ENCODE results near the gene TMEM220.

TMEM220 gene

DNA sequence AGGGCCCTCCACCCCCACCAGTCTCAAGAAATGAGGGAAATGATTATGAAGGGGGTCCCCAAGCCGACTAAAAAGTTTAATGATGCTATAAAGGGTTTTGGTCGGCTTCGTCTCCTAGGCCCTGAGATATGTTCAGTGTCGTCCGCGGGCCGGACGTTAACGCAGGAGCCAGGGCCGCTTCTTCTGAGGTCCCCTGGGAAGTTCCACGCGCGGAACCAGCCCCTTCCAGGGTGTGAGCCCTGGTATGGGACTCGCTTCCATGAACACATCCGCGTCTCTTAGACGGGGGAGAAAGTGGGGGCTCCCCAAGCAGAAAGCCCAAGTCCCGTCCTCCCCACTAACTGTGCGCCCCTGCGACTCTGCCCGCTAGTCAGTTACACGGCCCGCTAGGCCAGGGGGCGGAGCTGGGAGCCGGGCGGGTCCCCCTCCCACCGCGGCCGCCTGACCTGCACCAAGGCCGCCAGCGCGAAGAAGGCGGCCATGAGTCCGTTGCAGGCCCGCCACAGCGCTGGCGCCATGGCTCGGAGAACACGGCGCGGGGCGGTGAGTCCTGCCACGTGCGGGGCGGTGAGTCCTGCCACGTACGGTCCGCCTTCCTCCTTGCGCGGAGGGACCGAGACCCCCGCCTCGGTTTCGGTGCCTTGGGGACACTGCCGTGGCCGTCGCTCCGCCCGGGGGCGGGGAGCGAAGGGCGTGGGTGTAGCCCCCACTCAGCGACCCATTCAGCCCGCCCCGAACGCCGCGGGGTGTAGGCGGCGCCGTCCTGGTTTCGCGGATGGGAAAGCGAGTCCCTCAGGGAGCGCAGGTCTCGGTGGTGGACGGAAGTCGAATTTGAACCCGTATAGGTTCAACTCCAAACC lies at the start of gene TMEM220:
TSS of gene TMEM220 (minus strand) at position 690 of the 860 bp plus-strand sequence. CDS start at position 518, 172 bp downstream.
- peak; percentile 13 to 17 for DNase-seq (ENCODE audit: low read depth in 2 of 2)

- no peak for DNase-seq (ENCODE audit: low read depth in 2 of 2)
Observed at GRCh38 chr17:10779609-10780008, 49.8 kb upstream of the TMEM220 start.

GRCh38 chr17:10777890-10778289 lies 48.1 kb upstream of the TMEM220 start:
- no peak for DNase-seq (ENCODE audit: low read depth in 2 of 2)

- no peak for DNase-seq (ENCODE audit: low read depth in 2 of 2)
Observed at GRCh38 chr17:10777131-10777807, 47.4 kb upstream of the TMEM220 start.

- DNase-seq (ENCODE audit: low read depth in 2 of 2), result no peak
Observed at GRCh38 chr17:10776381-10776780, 46.6 kb upstream of the TMEM220 start.

DNA sequence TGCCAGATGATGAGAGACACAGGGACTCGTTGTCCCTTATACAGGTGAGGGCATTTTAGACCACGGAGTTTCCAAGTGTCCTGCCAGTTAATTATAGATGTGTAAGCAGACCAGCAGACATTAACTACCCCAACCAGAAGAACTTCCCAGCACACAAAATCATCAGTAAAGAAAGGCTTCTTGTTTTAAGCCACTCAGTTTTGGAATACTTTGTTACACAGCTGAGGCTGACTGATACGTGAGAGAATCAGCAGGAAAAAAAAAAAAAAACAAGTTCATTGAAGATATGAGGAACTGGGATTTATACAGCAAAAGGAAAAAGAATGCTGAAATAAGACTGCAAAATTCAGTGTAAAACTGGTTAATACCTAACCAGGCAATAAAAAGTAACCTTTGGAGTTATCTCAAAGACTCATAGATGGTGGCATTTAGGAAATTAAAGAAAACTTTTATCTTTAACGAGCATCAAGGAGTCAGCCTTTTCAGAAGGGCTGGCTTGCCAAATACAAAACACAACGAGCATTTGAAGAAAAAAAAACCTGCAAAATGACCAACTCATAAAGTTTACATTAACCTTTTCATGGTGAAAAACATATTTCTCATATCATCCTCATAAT lies 46.0 kb upstream of the TMEM220 start:
- DNase-seq (ENCODE audit: low read depth in 2 of 2), result no peak

- no peak for DNase-seq (ENCODE audit: low read depth in 2 of 2)
Observed at GRCh38 chr17:10775058-10775457, 45.2 kb upstream of the TMEM220 start.

DNA sequence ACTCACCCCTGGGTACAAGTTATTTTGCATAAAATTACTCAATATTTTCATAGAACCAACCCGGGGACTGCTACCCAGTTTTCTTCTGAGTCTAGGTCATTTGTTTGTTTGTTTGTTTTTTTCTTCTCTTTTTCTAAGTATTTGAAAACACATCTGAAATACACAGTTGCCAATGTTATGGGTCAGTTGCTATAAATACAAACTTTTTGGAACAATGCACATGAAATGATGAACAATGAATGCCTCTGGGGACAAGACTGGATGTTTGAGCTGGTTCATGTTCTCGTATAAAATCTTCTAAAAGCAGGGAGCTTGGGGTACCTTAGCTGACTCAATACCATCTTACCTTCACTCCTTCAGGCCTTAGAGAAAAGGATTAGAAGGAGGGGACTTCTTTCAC lies 43.6 kb upstream of the TMEM220 start:
- DNase-seq (ENCODE audit: low read depth in 2 of 2), result no peak

DNA sequence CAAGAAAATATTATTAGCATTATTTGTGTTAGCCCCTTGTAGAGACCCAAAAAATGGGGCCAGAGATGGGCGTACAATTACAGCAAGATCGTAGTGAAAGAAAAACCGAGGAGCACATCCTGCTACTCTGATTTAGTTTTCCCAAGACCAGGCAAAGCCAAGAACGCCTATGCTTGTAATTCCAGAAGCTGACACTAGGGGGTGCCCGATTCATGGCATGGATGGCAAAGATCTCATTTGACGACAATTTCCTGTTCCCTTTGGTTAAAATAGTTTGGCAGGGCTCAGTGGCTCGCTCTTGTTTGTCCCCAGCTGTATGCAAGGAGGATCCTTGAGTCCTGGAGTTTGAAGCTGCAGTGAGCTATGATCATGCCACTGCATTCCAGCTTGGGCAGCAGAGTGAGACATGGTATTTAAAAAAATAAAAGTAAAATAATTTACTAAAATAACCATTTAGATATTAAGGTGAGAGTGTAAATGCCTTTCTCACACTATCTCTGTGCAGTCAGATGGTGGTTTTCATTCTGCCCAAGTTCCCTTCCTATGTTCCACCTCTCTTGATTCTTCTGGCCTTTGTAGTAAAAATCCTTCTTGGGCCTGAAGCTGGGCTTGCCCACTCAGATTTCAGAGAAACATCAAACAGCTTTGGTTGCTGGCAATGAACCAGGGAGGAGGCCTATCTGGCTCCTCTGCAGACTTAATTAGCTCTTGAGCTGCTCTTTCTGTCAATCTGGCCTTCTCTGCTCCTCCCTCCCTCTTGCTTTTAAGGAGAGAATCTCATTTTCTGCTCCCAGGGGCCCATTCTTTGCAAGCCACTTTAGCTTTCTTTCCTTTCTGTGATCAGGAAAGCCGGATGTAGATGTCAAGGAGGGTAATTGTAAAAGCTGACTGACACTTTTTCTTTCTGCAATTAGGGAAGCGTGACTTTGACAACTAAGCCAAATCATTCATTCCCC lies 42.9 kb upstream of the TMEM220 start:
- DNase-seq (ENCODE audit: low read depth in 2 of 2), result peak; percentile 31 to 41

GRCh38 chr17:10771148-10771547 lies 41.3 kb upstream of the TMEM220 start:
- DNase-seq (ENCODE audit: low read depth in 2 of 2), result no peak

GRCh38 chr17:10769840-10770239 lies 40.0 kb upstream of the TMEM220 start:
- no peak for DNase-seq (ENCODE audit: low read depth in 2 of 2)

DNA sequence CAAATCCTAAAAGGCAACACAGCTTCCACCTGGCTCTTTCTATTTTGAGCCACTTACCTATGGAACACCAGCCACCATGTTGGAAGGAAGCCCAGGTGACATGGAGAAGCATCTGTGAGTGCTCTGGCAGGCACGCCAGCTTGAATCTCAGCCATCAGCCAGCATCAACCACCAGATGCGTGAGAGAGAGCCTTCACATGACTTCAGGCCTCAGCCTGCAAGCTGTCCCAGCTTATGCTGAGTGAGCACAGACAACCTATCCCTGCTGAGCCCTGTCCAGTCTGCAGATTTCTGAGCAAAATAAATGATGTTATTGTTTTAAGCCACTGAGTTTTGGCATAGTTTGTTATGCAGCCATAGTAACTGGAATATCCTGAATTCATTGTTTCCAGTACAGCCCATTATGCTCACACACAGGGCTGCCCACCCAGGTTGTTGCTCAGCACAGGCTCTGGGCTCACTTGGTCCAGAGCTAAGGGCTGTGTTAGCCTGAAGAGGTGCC lies 39.0 kb upstream of the TMEM220 start:
- DNase-seq (ENCODE audit: low read depth in 2 of 2), result no peak

- no peak for DNase-seq (ENCODE audit: low read depth in 2 of 2)
Observed at GRCh38 chr17:10767232-10767631, 37.4 kb upstream of the TMEM220 start.

DNA sequence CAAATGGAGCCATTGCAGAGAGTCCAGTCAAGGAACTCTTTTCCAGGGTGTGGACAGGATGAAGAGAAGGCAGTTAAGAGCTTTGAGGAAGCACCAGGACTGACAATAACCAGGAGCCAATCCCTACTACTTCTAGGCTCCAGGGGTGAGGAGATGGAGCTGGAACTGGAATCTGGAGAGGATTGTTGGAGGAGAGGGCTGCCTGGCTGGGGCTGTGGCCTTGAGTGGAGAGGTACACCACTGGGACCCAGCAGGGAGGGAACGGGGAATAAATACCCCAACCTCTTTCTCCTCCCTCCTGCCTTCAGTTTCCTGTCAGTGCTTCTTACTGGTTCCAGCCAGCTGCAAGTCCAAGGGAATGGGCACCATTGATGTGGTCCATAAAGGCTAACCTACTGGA lies 32.2 kb upstream of the TMEM220 start:
- no peak for DNase-seq (ENCODE audit: low read depth in 2 of 2)

- DNase-seq (ENCODE audit: low read depth in 2 of 2), result no peak
Observed at GRCh38 chr17:10761281-10761680, 31.5 kb upstream of the TMEM220 start.

DNA sequence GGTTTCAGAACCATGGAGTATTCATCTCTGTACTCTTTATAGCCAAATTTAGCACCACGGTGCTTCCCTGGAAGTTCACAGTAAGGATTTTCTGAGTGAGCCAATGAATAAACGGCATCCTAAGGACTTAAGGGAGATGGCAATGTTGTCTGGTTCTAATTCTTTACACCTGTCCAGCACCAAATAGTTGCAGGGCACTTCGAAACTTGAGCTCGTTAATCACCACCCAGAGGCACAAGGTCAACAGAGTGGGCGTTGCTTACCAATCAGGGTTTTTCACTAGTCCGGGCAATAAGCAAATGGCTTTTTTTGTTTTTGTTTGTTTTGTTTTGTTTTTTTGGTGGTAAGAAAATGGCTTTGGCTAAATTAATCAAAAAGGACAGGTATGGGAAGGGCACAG lies 28.2 kb upstream of the TMEM220 start:
- no peak for DNase-seq (ENCODE audit: low read depth in 2 of 2)

GRCh38 chr17:10757647-10758046 lies 27.8 kb upstream of the TMEM220 start:
- no peak for DNase-seq (ENCODE audit: low read depth in 2 of 2)

DNA sequence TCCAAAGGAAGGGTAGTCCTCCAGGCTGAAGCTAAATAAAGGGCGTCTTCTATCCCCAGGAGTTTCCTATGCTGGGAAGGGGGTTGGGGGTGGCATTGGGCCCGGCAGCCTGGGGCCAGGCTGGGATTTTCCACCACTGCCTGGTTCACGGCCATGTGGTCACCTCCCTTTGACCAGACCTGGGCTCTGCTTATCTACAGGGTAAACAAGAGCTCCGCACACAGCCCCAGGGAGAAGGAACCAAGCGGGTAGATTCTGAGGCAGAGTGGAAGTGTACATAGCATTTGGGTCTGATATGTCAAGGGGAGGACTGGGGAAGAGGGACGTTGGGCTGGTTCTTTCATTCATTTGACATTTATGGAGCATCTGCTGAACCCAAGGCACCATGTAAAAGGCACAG lies 27.2 kb upstream of the TMEM220 start:
- no peak for DNase-seq (ENCODE audit: low read depth in 2 of 2)

GRCh38 chr17:10756619-10757018 lies 26.8 kb upstream of the TMEM220 start:
- no peak for DNase-seq (ENCODE audit: low read depth in 2 of 2)

GRCh38 chr17:10756185-10756584 lies 26.4 kb upstream of the TMEM220 start:
- DNase-seq (ENCODE audit: low read depth in 2 of 2), result no peak

GRCh38 chr17:10755592-10756127 lies 25.8 kb upstream of the TMEM220 start:
- DNase-seq (ENCODE audit: low read depth in 2 of 2), result no peak
